NCI-H187 (cell line): ENCODE measurements around the gene TSSC4.

ENCODE experiments used
- DNase-seq, 2 experiments: peaks; one replicate each; lab custom pipeline; 2025; lab: John Stamatoyannopoulos, UW

The TSSC4 gene

GRCh38 chr11:2434506-2435255 lies 34.1 kb downstream of the TSSC4 start:
- DNase-seq, result no peak

GRCh38 chr11:2435288-2436012 lies 34.9 kb downstream of the TSSC4 start:
- DNase-seq, result no peak

GRCh38 chr11:2436013-2436520 lies 35.5 kb downstream of the TSSC4 start:
- no peak for DNase-seq

- no peak for DNase-seq
Measured at GRCh38 chr11:2436521-2437031, 36.0 kb downstream of the TSSC4 start.

GRCh38 chr11:2437516-2437915 lies 37.0 kb downstream of the TSSC4 start:
- no peak for DNase-seq

GRCh38 chr11:2439820-2440219 lies 39.3 kb downstream of the TSSC4 start:
- DNase-seq, result no peak

- DNase-seq, result no peak
Measured at GRCh38 chr11:2440646-2441045, 40.1 kb downstream of the TSSC4 start.

- no peak for DNase-seq
Measured at GRCh38 chr11:2441171-2441570, 40.6 kb downstream of the TSSC4 start.

GRCh38 chr11:2442589-2442988 lies 42.0 kb downstream of the TSSC4 start:
- no peak for DNase-seq

GRCh38 chr11:2443406-2443805 lies 42.9 kb downstream of the TSSC4 start:
- no peak for DNase-seq

- no peak for DNase-seq
Measured at GRCh38 chr11:2443881-2444820, 43.6 kb downstream of the TSSC4 start, which contains the start of gene TRPM5. Gene TRPM5, minus strand, starts transcription at chr11:2444514. Its CDS starts 21,478 bp downstream, at chr11:2423036.

- DNase-seq, result no peak
Measured at GRCh38 chr11:2444821-2445745, 44.5 kb downstream of the TSSC4 start, which contains the start of gene KCNQ1. Gene KCNQ1, plus strand, starts transcription at chr11:2445008. Its CDS starts 91 bp downstream, at chr11:2445099.

GRCh38 chr11:2445746-2446551 lies 45.4 kb downstream of the TSSC4 start:
- DNase-seq, result no peak

GRCh38 chr11:2446590-2447252 lies 46.2 kb downstream of the TSSC4 start:
- no peak for DNase-seq

- DNase-seq, result no peak
Measured at GRCh38 chr11:2447253-2447950, 46.9 kb downstream of the TSSC4 start.

GRCh38 chr11:2447951-2448650 lies 47.6 kb downstream of the TSSC4 start:
- no peak for DNase-seq

- no peak for DNase-seq
Measured at GRCh38 chr11:2448661-2449547, 48.4 kb downstream of the TSSC4 start.
